Neural progenitor cell (in vitro differentiated cells): ENCODE measurements around the gene SPATA9. TPM values are rescaled to one million over a fixed set of nuclear protein-coding genes. Genes with fewer than 3 reads are reported as not detected.
"Not testable (repeated sequence)": the region's sequence is repeated elsewhere in the genome, so short reads cannot be mapped to it uniquely, and the experiment has no call there.

Experiments used
- DNase-seq: peaks from one replicate; pipeline ENCODE4 v3.0.0-alpha.2; 2016; ENCODE audit warnings: low spot score
- H2AFZ ChIP-seq: fragments of 200-600 bp; sonication (generic); replicated peaks from 2 replicates; pipeline ENCODE4 v1.6.1; 2016; ENCODE audit warnings: antibody characterized with exemption
- H3F3A ChIP-seq: fragments of 200-600 bp; sonication (generic); 2 replicates; pipeline ENCODE4 v1.6.1; 2016; ENCODE audit warnings: antibody characterized with exemption, low read depth
- H3K27ac ChIP-seq: fragments of 200-600 bp; sonication (generic); 2 replicates; pipeline ENCODE4 v1.5.1; 2016; ENCODE audit warnings: mild to moderate bottlenecking
- H3K27me3 ChIP-seq: fragments of 200-600 bp; sonication (generic); 2 replicates; pipeline ENCODE4 v1.6.1; 2016; ENCODE audit warnings: mild to moderate bottlenecking, moderate library complexity
- H3K36me3 ChIP-seq: fragments of 200-600 bp; sonication (generic); 2 replicates; pipeline ENCODE4 v1.5.1; 2016
- H3K4me1 ChIP-seq: fragments of 200-600 bp; sonication (generic); 2 replicates; pipeline ENCODE4 v1.6.1; 2016; ENCODE audit warnings: mixed run types
- H3K4me2 ChIP-seq: fragments of 200-600 bp; sonication (generic); 2 replicates; pipeline ENCODE4 v1.6.1; 2016
- H3K4me3 ChIP-seq: fragments of 200-600 bp; sonication (generic); 2 replicates; pipeline ENCODE4 v1.5.1; 2016
- H3K79me2 ChIP-seq: fragments of 200-600 bp; sonication (generic); 2 replicates; pipeline ENCODE4 v1.6.1; 2016; ENCODE audit warnings: low read depth
- H3K9ac ChIP-seq: fragments of 200-600 bp; sonication (generic); 2 replicates; pipeline ENCODE4 v1.6.1; 2016
- H3K9me3 ChIP-seq: fragments of 200-600 bp; sonication (generic); 2 replicates; pipeline ENCODE4 v1.5.1; 2016; ENCODE audit warnings: low read depth
- H4K20me1 ChIP-seq: fragments of 200-600 bp; sonication (generic); 2 replicates; pipeline ENCODE4 v1.6.1; 2016; ENCODE audit warnings: low read depth
- H3K27ac Mint-ChIP-seq: 3 replicates; pipeline ENCODE4 v1.8.0; 2021; ENCODE audit warnings: mixed read lengths
- H3K27me3 Mint-ChIP-seq: 2 replicates; pipeline ENCODE4 v1.8.0; 2022; ENCODE audit warnings: low read depth, mild to moderate bottlenecking, inconsistent platforms, moderate library complexity, mixed read lengths; ENCODE audit not compliant: insufficient read depth
- H3K36me3 Mint-ChIP-seq: 3 replicates; pipeline ENCODE4 v1.8.0; 2021; ENCODE audit warnings: mixed read lengths
- H3K4me1 Mint-ChIP-seq: 3 replicates; pipeline ENCODE4 v1.8.0; 2021; ENCODE audit warnings: mixed read lengths
- H3K4me3 Mint-ChIP-seq: 3 replicates; pipeline ENCODE4 v1.8.0; 2021; ENCODE audit warnings: mild to moderate bottlenecking, moderate library complexity, mixed read lengths
- H3K9me3 Mint-ChIP-seq: 3 replicates; pipeline ENCODE4 v1.8.0; 2020; ENCODE audit warnings: mixed read lengths
- CTCF ChIP-seq: fragments of 200-600 bp; sonication (generic); IDR thresholded peaks from 2 replicates; pipeline ENCODE4 v1.5.1; 2017; ENCODE audit warnings: antibody characterized with exemption, mild to moderate bottlenecking
- EZH2 ChIP-seq: fragments of 200-600 bp; sonication (generic); IDR thresholded peaks from 2 replicates; pipeline ENCODE4 v1.6.1; 2017; ENCODE audit warnings: antibody characterized with exemption, mild to moderate bottlenecking, moderate library complexity
- EZH2phosphoT487 ChIP-seq: fragments of 200-600 bp; sonication (generic); IDR thresholded peaks from 2 replicates; pipeline ENCODE4 v1.6.1; 2017; ENCODE audit warnings: antibody characterized with exemption
- total RNA-seq: library from RNA; depleted of rRNA; stranded (reverse); fragments of >200 nt; gene quantifications from 2 replicates; pipeline ENCODE4 v1.2.3, GENCODE V29; 2015; ENCODE audit warnings: low replicate concordance

Gene SPATA9
- total RNA-seq, 1 donor from 2014 or later, result not detected

- no peak overlapping the region for H3K27ac Mint-ChIP-seq
- no peak overlapping the region for H3K4me2 ChIP-seq
- H2AFZ ChIP-seq, result no peak overlapping the region
- H3F3A ChIP-seq, result no peaks in the 10 kb centered on the region
- H3K4me1 ChIP-seq, result no peaks in the 10 kb centered on the region
- TF ChIP-seq EZH2phosphoT487 (no peak), EZH2 (no peak), CTCF (no peak)
- no peaks in the 10 kb centered on the region for H3K27me3 ChIP-seq
- H3K36me3 Mint-ChIP-seq, result peaks cover 2% of the 10 kb centered on the region
- peaks cover 8% of the 10 kb centered on the region for H3K4me1 Mint-ChIP-seq
- H3K27me3 Mint-ChIP-seq, result peaks cover 8% of the 10 kb centered on the region
- H3K4me3 Mint-ChIP-seq, result no peak overlapping the region
- H3K9me3 Mint-ChIP-seq, result peaks cover 3% of the 10 kb centered on the region
- H3K36me3 ChIP-seq, result no peaks in the 10 kb centered on the region
- H3K9ac ChIP-seq, result no peak overlapping the region
- no peak overlapping the region for H3K27ac ChIP-seq
- DNase-seq, result no peak
- no peaks in the 10 kb centered on the region for H3K9me3 ChIP-seq
- no peaks in the 10 kb centered on the region for H4K20me1 ChIP-seq
- no peak overlapping the region for H3K4me3 ChIP-seq
- H3K79me2 ChIP-seq, result no peaks in the 10 kb centered on the region
Measured at GRCh38 chr5:95715799-95716461, 33.1 kb upstream of the SPATA9 start.

- no peaks in the 10 kb centered on the region for H3K79me2 ChIP-seq
- peaks cover 13% of the 10 kb centered on the region for H3K4me1 Mint-ChIP-seq
- no peak overlapping the region for H3K9ac ChIP-seq
- H3K9me3 ChIP-seq, result no peaks in the 10 kb centered on the region
- H3K36me3 Mint-ChIP-seq, result peaks cover 2% of the 10 kb centered on the region
- no peaks in the 10 kb centered on the region for H3F3A ChIP-seq
- peaks cover 6% of the 10 kb centered on the region for H3K4me1 ChIP-seq
- H3K36me3 ChIP-seq, result no peaks in the 10 kb centered on the region
- H3K4me3 ChIP-seq, result no peak overlapping the region
- no peak overlapping the region for H3K4me3 Mint-ChIP-seq
- no peaks in the 10 kb centered on the region for H3K27me3 ChIP-seq
- H2AFZ ChIP-seq, result no peak overlapping the region
- TF ChIP-seq EZH2phosphoT487 (no peak), EZH2 (no peak), CTCF (no peak)
- no peak for DNase-seq
- H3K4me2 ChIP-seq, result no peak overlapping the region
- no peak overlapping the region for H3K27ac Mint-ChIP-seq
- peaks cover 3% of the 10 kb centered on the region for H3K9me3 Mint-ChIP-seq
- H3K27me3 Mint-ChIP-seq, result peaks cover 5% of the 10 kb centered on the region
- H4K20me1 ChIP-seq, result no peaks in the 10 kb centered on the region
- H3K27ac ChIP-seq, result no peak overlapping the region
Measured at GRCh38 chr5:95713960-95714710, 31.3 kb upstream of the SPATA9 start.

GRCh38 chr5:95713246-95713645 is 30.5 kb upstream of the SPATA9 start:
- H3K36me3 ChIP-seq, H3K9me3 ChIP-seq, H3K4me3 ChIP-seq, H3K27me3 ChIP-seq, H3F3A ChIP-seq, H3K27me3 Mint-ChIP-seq, H2AFZ ChIP-seq, H3K9ac ChIP-seq, H3K36me3 Mint-ChIP-seq, H3K9me3 Mint-ChIP-seq, H3K27ac Mint-ChIP-seq, H3K4me1 ChIP-seq, H3K4me3 Mint-ChIP-seq, H3K27ac ChIP-seq, H3K4me2 ChIP-seq, H4K20me1 ChIP-seq, DNase-seq, H3K79me2 ChIP-seq: not testable (repeated sequence)
- H3K4me1 Mint-ChIP-seq, result peaks cover 13% of the 10 kb centered on the region
